Measurements from ENCODE around the gene SPRR2G.
"Not testable (repeated sequence)": the region's sequence is repeated elsewhere in the genome, so short reads cannot be mapped to it uniquely, and the experiment has no call there.

Gene SPRR2G

GRCh38 chr1:153120945-153121344 lies 29.7 kb downstream of the SPRR2G start:
- DNase-seq (ENCODE audit: extremely low spot score): no peak
- ChIA-PET CTCF (no interaction called here), POLR2A (no interaction called here)
- TF ChIP-seq CTCF (IDR thresholded peaks at IDR 0.05; ENCODE audit: control extremely low read depth, extremely low read depth, low read depth, missing control alignments): no peak

- TF ChIP-seq CTCF (IDR thresholded peaks at IDR 0.05; ENCODE audit: control extremely low read depth, extremely low read depth, low read depth, missing control alignments): no peak
- CTCF ChIA-PET: interaction anchor here (1.0 kb wide), 1 partner anchor 21 kb away, joined by 3 read pairs; no protein-coding TSS in a partner anchor
These were observed 31.2 kb downstream of the SPRR2G start for GRCh38 chr1:153119491-153119971.

GRCh38 chr1:153115264-153115663 lies 35.4 kb downstream of the SPRR2G start:
- CTCF ChIA-PET; DNase-seq (ENCODE audit: extremely low spot score); POLR2A ChIA-PET: not testable (repeated sequence)

More at GRCh38 chr1:153119491-153119971, 31.2 kb downstream of the SPRR2G start:
- POLR2A ChIA-PET: no interaction called here
- no peak for DNase-seq (ENCODE audit: extremely low spot score)

- no peak for DNase-seq (ENCODE audit: extremely low spot score)
- TF ChIP-seq CTCF (IDR thresholded peaks at IDR 0.05; ENCODE audit: control extremely low read depth, extremely low read depth, low read depth, missing control alignments): no peak
- ChIA-PET CTCF (no interaction called here), POLR2A (no interaction called here)
These were observed 37.3 kb downstream of the SPRR2G start, which contains the start of gene SPRR2F for GRCh38 chr1:153113416-153113815. SPRR2F (minus strand) TSS chr1:153113516; CDS start chr1:153112733, 783 bp downstream.

GRCh38 chr1:153112454-153112853 lies 38.2 kb downstream of the SPRR2G start:
- POLR2A ChIA-PET; DNase-seq (ENCODE audit: extremely low spot score): not testable (repeated sequence)
- CTCF ChIA-PET: interaction anchor here (1.0 kb wide), 1 partner anchor 57 kb away, joined by 3 read pairs; no protein-coding TSS in a partner anchor

- ChIA-PET POLR2A (no interaction called here), CTCF (no interaction called here)
- no peak for DNase-seq (ENCODE audit: extremely low spot score)
- no peak for TF ChIP-seq CTCF (IDR thresholded peaks at IDR 0.05; ENCODE audit: control extremely low read depth, extremely low read depth, low read depth, missing control alignments)
These were observed 50.4 kb downstream of the SPRR2G start for GRCh38 chr1:153100245-153100644.
